Upper lobe of left lung (tissue), 4 donors: ENCODE data around the gene KRT75.

Experiments used
- POLR2A ChIP-seq, 4 donors: fragments of 450-650 bp; IDR thresholded peaks; one replicate each; pipeline ENCODE4 v1.5.1; 2016 to 2017; ENCODE audit warnings: antibody characterized with exemption in 4 of 4, mild to moderate bottlenecking in 2 of 4
- POLR2AphosphoS5 ChIP-seq, 2 donors: sonication (generic); formaldehyde crosslinking; IDR thresholded peaks; one replicate each; pipeline ENCODE4 v1.5.1; 2017; ENCODE audit warnings: antibody characterized with exemption in 2 of 2
- TF ChIP-seq, protein P1 (sequence below), 6 experiments: fragments of 450-650 bp in 4 of 6; fragments of 200-600 bp in 2 of 6; sonication (generic) in 2 of 6; IDR thresholded peaks; one replicate each; pipeline ENCODE4 v1.5.1; 2016 to 2019; ENCODE audit warnings: antibody characterized with exemption in 6 of 6

DNA sequence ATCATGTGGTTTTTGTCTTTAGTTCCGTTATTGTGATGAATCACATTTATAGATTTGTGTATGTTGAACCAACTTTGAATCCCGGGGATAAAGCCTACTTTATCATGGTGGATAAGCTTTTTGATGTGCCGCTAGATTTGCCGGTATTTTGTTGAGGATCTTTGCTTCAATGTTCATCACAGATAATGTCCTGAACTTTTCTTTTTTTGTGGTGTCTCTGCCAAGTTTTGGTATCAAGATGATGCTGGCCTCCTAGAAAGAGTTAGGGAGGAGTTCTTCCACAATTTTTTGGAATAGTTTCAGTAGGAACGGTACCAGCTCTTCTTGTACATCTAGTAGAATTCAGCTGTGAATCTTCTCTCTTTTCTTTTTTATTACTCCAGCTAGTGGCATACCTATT, 24.7 kb upstream of the KRT75 start:
- TF ChIP-seq, protein P1, sequence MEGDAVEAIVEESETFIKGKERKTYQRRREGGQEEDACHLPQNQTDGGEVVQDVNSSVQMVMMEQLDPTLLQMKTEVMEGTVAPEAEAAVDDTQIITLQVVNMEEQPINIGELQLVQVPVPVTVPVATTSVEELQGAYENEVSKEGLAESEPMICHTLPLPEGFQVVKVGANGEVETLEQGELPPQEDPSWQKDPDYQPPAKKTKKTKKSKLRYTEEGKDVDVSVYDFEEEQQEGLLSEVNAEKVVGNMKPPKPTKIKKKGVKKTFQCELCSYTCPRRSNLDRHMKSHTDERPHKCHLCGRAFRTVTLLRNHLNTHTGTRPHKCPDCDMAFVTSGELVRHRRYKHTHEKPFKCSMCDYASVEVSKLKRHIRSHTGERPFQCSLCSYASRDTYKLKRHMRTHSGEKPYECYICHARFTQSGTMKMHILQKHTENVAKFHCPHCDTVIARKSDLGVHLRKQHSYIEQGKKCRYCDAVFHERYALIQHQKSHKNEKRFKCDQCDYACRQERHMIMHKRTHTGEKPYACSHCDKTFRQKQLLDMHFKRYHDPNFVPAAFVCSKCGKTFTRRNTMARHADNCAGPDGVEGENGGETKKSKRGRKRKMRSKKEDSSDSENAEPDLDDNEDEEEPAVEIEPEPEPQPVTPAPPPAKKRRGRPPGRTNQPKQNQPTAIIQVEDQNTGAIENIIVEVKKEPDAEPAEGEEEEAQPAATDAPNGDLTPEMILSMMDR (IDR thresholded peaks at IDR 0.05): no peak
- TF ChIP-seq POLR2AphosphoS5 (IDR thresholded peaks at IDR 0.05) (no peak), POLR2A (IDR thresholded peaks at IDR 0.05) (no peak)
